ENCODE results near the gene MYL10.

MYL10 gene

DNA sequence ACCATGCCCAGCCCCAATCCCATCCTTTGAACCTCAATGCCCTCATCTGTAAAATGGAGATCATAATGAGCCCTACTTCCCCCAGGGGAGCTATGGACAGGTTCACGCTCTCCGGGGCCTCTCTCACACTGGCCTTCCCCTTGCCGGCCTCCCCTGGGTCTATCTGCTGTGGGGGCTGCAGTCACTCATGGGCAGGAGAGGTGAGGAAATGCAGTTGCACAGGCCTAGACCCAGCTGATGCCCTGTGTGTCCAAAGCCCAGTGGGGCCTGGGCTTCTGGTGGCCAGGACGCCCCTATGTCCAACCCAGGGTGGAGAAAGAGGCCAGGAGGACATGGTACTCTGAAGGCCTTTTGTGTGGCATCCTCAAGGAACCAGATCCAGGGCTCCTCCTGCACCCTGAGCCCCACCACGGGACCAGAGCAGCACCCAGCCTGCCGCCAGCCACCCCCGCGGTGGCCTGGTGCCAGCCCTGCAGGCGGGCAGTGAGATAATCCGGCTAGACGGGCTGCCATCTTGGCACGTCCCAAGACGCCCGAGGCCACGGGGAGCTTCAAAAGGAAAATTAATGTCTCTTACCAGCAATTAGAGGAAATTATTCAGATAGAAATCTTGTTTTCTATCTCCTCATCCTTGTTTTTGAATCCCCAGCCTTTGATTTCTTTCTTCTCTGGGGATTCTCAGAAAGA lies 39.0 kb downstream of the MYL10 start:
- H3K4me3 ChIP-seq (ENCODE audit: low read length) = no peak overlapping the region
- no peak for TF ChIP-seq ZNF274 (IDR thresholded peaks at IDR 0.05; ENCODE audit: low read depth, low read length)

DNA sequence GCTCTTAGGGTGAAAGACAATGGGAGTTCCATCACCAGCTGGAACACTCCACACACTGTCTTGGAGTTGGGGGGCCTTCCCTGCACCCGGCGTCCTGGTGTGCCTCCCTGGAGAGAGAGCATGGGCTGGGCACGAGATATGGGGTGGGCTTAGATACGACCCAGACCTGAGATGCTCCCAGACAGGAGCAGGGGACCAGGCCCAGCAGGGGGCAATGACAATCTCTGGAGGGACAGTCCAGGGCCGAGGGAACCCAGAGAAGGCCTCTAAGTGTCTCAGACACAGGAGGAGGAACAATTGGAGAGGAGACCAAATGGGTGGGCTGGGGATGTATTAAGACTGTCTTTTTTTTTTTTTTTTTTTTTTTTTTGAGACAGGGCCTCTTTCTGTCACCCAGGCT lies 40.0 kb downstream of the MYL10 start:
- no peak for TF ChIP-seq ZNF274 (IDR thresholded peaks at IDR 0.05; ENCODE audit: low read depth, low read length)
- no peak overlapping the region for H3K4me3 ChIP-seq (ENCODE audit: low read length)

DNA sequence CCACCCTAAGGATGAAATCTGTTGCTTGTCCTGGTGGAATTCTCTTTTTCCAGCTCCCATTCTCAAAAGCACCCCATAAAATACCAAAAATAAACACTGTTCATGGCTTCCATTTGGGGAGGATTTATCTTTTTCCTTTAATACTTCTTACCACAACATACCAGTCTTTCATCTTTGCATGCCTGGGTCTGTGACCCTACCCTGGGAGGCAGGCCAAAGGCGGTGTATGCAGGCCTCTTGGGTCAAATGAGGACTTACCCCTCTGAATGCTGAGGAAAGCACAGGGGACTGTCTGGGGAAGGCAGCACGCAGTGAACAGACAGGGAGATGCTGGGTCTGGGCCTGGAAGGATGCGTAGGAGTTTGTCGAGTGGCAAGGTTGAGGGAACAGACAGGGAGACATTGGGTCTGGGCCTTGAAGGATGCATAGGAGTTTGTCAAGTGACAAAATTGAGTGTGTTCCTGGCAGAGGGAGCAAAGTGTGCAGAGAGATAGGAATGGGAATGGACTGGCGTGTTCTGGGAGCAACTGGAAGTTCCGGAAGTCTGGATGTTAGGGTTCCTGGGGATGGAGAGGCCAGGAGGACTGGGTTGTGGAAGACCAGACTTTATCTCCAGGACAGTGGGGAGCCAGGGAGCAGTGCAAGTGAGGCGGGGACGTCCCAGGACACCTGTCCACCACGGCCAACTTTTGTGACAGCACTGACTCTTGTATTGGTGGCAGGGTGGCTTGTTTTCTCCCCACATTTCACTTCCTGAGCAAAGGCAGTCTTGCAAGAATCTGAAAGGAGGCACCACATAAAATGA lies 40.8 kb downstream of the MYL10 start:
- TF ChIP-seq ZNF274 (IDR thresholded peaks at IDR 0.05; ENCODE audit: low read depth, low read length) = no peak
- H3K4me3 ChIP-seq (ENCODE audit: low read length) = no peak overlapping the region

DNA sequence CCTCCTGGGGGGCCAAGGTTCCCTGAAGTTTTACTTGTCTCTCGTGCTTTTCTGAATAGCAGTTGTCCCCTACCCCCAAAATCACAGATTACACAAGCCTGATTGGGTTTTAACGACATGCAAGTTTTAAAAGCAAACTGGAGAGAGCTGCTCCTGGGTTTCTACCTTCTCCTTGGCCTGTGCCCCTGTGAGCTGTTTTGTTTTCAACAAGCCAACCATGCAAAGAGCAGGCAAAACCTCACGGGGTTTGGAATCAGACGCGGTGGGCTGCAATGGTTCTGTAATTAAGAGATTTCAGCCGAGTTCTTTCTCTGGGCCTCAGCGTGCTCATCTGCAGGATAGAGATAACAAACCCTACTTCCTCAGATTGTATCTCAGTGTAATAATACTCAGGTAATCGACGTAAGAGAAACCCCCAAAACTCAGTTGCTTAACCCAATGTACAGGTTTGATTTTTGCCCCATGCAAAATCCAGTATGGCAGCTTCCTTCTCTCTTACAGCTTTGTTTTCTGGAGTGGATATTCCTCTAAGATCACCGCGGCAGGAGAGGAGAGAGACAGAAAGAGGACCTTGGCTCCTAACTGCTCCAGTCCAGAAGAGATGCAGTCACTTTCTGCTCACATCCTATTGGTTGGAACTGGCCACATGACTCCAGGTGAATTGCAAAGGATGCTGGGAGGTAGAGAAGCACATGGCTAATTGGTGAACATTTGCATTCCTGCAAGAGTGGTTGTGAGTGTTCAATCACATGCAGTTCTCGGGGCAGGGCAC lies 42.0 kb downstream of the MYL10 start:
- H3K4me3 ChIP-seq (ENCODE audit: low read length) = no peak overlapping the region
- no peak for TF ChIP-seq ZNF274 (IDR thresholded peaks at IDR 0.05; ENCODE audit: low read depth, low read length)

DNA sequence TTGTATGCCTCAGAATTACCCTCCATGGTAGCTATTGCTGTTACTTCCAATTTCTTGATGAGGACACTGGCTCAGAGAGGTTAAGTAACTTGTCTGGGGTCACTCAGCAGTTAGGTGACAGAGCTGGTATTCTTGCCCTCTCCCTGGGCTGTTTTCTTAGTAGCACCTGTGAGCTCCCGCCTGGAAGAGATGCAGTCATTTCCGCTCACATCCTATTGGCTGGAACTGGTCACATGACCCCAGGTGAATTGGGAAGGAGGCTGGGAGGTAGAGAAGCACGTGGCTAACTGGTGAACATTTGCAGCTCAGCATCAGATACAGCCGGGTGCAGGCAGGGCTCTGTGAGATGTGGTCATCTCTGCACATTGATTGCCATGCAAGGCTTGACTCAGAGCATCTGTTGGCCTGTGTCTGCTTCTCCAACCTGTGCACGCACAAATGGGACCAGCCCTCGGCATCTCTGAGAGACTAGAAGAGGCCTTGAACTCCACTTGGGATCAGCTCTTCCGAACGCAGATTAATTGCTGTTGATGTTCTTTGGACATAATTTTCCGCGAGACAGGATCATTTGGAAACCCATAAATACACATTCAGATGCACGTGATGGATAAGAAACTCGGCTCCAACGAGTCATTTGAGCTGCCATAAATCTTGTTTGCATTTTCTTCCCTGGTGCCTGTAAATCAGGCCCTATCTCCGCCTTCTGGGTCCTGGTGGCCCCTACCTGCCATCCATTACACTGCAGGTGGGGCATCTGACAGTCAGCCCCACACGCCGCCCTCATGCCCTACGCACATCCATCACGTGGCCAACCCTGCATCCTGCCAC lies 42.8 kb downstream of the MYL10 start:
- no peak for TF ChIP-seq ZNF274 (IDR thresholded peaks at IDR 0.05; ENCODE audit: low read depth, low read length)
- no peak overlapping the region for H3K4me3 ChIP-seq (ENCODE audit: low read length)

DNA sequence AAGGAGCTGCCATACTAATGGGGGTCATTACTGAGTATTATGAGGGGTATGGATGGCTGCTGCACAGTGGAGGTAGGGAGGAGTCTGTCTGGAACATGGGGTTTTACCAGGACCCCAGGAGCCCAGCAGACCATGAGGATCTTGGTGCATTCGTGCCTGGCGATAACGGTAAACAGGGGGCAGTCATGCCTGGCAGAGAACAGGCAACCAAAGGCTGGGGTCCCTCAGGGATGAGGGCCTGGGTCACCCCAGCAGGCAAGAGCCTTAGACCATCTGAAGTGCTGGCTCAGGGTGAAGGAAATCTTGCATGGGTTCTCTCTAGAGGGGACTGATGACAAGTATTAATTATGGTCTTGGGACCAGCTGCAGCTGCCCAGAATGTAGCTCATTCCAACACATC lies 46.1 kb downstream of the MYL10 start:
- H3K4me3 ChIP-seq (ENCODE audit: low read length) = no peak overlapping the region
- TF ChIP-seq ZNF274 (IDR thresholded peaks at IDR 0.05; ENCODE audit: low read depth, low read length) = no peak

DNA sequence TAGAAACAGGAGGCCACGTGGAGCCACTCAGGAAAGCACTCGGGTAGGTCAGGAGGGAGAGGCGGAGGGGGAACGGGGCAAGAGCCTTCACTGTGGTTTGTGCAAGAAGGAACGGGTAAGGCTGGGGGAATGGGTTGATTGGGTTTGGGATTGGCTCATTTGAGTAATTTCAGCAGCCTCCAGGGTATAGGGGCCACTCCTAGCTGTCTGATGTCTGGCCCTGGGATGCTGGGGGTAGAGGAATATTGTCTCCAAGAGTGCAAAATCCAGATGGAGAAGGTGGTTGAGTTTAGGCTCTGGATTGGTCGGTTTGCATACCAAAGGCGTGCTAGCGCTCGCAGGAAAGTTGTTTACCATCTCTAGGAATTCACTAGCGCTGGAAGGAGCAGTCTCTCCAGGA lies 47.2 kb downstream of the MYL10 start:
- H3K4me3 ChIP-seq (ENCODE audit: low read length) = no peak overlapping the region
- TF ChIP-seq ZNF274 (IDR thresholded peaks at IDR 0.05; ENCODE audit: low read depth, low read length) = no peak

DNA sequence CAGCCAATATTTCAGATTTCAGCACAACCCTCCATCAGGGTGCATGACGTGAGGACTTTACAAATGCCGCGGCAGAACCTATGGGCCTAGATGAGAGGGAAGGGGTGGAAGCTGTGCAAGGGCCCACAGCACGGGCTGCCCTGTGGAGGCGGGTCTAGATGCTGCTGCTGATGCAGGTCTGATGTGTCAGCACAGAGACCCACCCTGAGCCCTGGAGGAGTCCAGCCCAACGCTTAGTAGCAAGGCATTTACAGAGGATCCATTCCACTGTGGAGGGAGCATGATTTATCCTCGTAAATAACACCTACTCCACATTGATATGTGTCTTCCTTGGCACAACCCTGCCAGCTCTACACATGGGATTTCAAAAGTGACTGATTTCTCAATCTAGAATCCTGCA lies 48.5 kb downstream of the MYL10 start:
- no peak for TF ChIP-seq ZNF274 (IDR thresholded peaks at IDR 0.05; ENCODE audit: low read depth, low read length)
- no peak overlapping the region for H3K4me3 ChIP-seq (ENCODE audit: low read length)

DNA sequence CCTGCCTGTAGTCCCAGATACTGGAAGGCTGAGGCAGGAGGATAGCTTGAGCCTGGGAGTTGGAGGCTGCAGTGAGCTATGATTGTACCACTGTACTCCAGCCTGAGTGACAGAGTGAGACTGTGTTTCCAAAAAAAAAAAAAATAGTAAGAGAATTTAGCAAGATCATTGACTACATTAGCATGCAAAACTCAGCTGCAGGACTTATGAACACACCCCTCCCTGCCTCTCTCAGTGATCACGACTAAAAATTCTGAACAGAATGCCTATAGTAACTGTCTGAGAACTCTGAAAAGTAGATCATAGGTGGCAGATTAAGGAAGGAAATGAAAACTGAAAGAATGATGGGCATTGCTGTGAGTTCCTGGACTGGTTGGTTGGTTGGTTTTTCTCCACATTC lies 50.5 kb downstream of the MYL10 start:
- no peak for TF ChIP-seq ZNF274 (IDR thresholded peaks at IDR 0.05; ENCODE audit: low read depth, low read length)
- no peak overlapping the region for H3K4me3 ChIP-seq (ENCODE audit: low read length)

DNA sequence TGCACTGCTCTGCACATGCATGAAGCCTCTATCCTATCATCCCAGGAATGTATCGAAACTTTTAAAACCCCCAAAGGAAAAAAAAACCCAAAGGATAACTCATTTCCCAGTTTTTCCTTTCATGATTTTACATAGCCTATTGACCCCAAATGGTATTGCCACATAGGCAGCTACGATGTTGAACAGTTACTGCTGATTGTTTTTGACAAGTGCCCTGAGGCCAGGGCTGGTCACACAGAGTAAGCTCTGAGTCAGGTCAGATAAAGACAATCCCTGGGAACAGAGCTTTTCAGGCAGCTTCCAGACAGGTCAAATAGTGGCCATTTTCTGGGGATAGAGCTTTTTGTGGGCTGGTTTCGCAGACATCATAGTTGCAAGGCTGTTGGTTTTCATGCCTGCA lies 52.1 kb downstream of the MYL10 start:
- H3K4me3 ChIP-seq (ENCODE audit: low read length) = no peak overlapping the region
- no peak for TF ChIP-seq ZNF274 (IDR thresholded peaks at IDR 0.05; ENCODE audit: low read depth, low read length)

DNA sequence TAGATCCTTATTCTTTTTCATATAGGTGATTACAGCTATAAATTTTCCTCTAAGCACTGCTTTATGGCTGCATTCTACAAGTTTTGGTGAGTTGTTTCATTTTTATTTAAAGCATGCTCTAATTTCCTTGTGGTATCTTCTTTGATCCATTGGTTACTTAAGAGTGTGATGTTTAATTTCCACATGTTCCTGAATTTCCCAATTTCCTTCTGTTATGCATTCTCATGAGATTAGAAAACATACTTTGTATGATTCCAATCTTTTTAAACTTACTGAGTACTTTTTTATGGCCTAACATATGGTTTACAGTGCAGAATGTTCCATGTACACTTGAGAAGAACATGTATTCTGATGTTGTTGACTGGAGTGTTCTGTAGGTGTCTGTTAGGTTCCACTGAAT lies 53.4 kb downstream of the MYL10 start:
- H3K4me3 ChIP-seq (ENCODE audit: low read length) = no peak overlapping the region
- no peak for TF ChIP-seq ZNF274 (IDR thresholded peaks at IDR 0.05; ENCODE audit: low read depth, low read length)

DNA sequence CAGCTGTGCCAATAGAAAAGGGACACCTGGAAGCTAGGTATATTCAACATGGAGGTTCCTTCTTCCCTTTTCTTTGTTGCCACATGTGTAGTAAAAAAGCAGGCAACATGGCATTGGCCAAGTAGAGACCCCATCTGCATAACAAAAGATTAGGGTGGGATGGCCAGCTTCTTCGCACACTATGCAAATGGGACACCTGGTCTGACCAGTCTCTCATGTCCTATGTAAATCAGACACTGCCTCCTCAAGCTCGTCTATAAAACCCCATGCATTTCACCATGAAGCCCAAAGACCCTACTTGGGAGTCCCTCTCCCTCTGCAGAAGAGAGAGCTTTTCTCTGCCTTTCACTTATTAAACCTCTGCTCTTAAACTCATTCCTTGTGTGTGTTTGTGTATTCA lies 53.9 kb downstream of the MYL10 start:
- H3K4me3 ChIP-seq (ENCODE audit: low read length) = no peak overlapping the region

DNA sequence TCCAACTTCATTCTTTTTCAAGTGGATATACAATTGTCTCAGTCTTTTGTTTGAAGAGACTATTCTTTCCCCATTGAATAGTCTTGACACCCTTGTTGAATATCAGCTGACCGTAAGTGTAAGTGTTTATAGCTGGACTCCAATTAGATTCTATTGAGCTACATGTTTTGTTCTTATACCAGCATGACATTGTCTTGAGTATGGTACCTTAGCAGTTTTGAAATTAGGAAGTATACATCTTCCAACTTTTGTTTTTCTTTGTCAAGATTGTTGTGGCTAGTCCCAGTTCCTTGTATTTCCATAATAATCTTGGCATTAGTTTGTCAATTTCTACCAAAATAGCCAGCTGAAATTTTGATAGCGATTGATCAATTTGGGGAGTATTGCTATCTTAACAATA lies 56.9 kb downstream of the MYL10 start:
- no peak for TF ChIP-seq ZNF274 (IDR thresholded peaks at IDR 0.05; ENCODE audit: low read depth, low read length)
- H3K4me3 ChIP-seq (ENCODE audit: low read length) = no peak overlapping the region

More for the DNA sequence above, 53.9 kb downstream of the MYL10 start:
- no peak for TF ChIP-seq ZNF274 (IDR thresholded peaks at IDR 0.05; ENCODE audit: low read depth, low read length)

DNA sequence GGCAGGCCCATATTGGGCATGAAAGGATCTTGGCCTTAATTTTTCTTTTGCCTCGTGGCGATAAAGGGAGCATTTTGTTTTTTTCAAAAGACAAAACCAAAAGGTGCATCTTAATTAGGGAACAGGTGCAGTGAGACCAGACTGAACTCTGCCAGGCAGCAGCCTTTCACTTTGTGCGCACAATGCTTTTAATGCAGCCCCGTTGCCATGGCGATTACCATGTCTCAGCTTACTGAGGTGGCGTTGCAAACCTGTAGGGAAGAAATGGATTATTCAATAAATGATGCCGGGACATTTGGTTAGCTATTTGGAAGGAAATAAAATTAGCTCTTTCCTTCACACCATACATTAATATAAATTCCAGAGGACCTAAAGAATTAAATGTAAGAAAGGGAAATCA lies 61.9 kb downstream of the MYL10 start:
- TF ChIP-seq ZNF274 (IDR thresholded peaks at IDR 0.05; ENCODE audit: low read depth, low read length) = no peak
- no peak overlapping the region for H3K4me3 ChIP-seq (ENCODE audit: low read length)
